GM13977 (cell line): ENCODE data around the gene UNC80.
"Not testable (repeated sequence)": the region's sequence is repeated elsewhere in the genome, so short reads cannot be mapped to it uniquely, and the experiment has no call there.

Source experiments
- DNase-seq: peaks from one replicate; pipeline ENCODE4 v3.0.0; 2012; ENCODE audit warnings: low spot score
- in situ Hi-C: fragments of 300-500 bp; cut with MboI; formaldehyde crosslinking; loops from one replicate; pipeline ENCODE4 v1.12.0; 2022; ENCODE audit warnings: low sequenced_read_pairs, low pct_unique_long_range_greater_than_20kb, mixed read lengths, inconsistent platforms; ENCODE audit not compliant: unreplicated experiment
- TF ChIP-seq, protein P1 (sequence below): IDR thresholded peaks from 2 replicates; pipeline ENCODE4 v1.5.1; 2012; ENCODE audit warnings: mild to moderate bottlenecking, control low read depth; ENCODE audit not compliant: insufficient read depth; ENCODE audit errors: extremely low read depth, missing control alignments

Gene UNC80

DNA sequence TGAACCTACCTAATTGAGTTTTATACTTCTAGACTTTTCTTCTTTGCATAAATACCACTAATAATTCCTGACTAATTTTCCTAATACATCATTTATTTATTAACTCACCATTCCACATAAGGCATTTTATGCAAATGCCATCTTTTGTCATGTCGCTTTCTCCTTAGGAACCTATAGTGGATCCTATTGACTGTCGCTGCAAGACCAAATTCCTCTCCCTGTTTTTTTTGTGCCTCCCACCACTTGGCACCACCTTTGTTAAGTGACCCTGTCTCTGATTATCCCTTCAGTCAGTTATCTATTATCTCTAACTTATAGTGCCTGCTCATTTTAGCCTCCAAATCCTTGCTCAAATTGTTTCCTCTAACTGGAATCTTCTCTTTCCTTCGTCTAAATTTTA is 19.5 kb downstream of the UNC80 start:
- in situ Hi-C loops = no loop called here
- TF ChIP-seq, protein P1, sequence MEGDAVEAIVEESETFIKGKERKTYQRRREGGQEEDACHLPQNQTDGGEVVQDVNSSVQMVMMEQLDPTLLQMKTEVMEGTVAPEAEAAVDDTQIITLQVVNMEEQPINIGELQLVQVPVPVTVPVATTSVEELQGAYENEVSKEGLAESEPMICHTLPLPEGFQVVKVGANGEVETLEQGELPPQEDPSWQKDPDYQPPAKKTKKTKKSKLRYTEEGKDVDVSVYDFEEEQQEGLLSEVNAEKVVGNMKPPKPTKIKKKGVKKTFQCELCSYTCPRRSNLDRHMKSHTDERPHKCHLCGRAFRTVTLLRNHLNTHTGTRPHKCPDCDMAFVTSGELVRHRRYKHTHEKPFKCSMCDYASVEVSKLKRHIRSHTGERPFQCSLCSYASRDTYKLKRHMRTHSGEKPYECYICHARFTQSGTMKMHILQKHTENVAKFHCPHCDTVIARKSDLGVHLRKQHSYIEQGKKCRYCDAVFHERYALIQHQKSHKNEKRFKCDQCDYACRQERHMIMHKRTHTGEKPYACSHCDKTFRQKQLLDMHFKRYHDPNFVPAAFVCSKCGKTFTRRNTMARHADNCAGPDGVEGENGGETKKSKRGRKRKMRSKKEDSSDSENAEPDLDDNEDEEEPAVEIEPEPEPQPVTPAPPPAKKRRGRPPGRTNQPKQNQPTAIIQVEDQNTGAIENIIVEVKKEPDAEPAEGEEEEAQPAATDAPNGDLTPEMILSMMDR = no peak
- no peak for DNase-seq

DNA sequence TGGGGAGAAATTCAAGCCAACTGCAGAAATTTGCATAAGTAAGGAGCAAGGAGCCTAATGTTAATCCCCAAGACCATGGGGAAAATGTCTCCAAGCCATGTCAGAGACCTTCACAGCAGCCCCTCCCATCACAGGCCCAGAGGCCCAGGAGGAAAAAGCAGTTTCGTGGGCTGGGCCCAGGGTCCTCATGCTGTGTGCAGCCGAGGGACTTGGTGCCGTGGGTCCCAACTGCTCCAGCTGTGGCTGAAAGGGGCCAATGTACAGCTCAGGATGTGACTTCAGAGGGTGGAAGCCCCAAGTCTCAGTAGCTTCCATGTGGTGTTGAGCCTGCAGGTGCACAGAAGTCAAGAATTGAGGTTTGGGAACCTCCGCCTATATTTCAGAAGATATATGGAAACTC is 23.8 kb downstream of the UNC80 start:
- DNase-seq, in situ Hi-C loops: not testable (repeated sequence)

DNA sequence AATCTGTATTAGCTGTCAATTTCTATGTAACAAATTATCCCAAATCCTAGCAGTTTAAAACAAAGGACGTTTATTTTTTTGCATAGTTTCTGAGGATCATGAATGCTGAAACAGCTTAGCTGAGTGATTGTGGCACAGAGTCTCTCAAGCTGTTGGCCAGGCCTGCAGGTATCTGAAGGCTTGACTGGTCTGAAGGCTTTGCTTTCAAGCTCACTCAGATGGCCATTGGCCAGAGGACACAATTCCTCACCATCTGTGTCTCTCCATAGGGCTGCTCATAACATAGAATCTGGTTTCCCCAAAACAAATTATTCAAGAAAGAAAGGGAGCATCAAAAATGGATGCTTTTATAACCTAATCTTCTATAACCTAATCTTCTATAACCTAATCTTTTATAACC is 33.7 kb downstream of the UNC80 start:
- DNase-seq = no peak
- in situ Hi-C loops = no loop called here
- TF ChIP-seq, protein P1 = no peak

DNA sequence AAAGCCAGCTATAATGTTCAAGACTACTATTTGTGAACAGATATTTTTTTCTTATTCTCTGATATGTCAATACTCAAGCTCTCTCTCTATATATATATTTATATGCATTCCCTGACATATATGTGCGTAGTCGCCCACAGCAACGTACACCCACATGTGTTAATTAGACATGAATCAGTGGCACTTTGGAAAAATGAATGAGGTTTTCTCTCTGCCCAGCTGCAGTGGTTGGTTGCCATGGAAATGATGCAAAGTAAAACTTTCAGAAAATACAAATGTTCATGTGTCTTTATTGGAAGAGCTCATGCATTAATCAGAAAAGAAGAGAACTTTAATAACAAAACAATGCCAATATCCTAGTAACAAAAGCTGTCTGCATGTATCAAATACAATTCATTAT is 34.7 kb downstream of the UNC80 start:
- DNase-seq = no peak
- in situ Hi-C loops = no loop called here
- TF ChIP-seq, protein P1 = no peak

DNA sequence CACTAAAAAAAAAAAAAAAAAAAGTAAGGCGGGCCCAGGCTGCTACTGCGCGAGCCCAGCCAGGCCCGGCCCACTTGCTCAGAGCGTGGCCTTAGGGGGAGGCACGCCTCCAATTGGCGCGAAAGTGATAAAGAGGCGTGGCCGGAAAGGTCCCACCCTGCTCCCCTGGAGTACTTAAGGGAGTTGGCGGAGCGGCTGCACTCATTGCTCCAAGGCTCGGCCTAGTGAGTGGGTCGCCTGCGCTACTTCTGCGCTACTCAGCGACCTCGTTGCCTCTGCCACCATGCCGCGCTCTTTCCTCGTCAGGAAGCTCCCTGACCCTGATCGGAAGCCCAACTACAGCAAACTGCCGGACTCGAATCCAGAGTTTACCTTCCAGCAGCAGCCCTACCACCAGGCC is 36.9 kb downstream of the UNC80 start:
- DNase-seq = peak; percentile 23
- in situ Hi-C loops = no loop called here
- TF ChIP-seq, protein P1 = no peak

DNA sequence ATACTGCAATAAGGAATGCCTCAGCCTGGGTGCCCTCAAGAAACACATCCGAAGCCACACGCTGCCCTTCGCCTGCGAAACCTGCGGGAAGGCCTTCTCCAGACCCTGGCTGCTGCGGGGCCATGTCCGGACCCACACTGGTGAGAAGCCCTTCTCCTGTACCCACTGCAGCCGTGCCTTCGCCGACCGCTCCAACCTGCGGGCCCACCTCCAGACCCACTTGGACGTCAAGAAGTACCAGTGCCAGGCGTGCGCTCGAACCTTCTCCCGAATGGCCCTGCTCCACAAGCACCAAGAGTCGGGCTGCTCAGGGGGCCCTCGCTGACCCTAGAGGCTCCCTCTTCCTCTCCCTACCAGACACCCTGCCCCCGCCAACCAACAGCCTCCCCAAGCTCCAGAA is 37.6 kb downstream of the UNC80 start:
- TF ChIP-seq, protein P1 = no peak
- in situ Hi-C loops = no loop called here
- DNase-seq = no peak

DNA sequence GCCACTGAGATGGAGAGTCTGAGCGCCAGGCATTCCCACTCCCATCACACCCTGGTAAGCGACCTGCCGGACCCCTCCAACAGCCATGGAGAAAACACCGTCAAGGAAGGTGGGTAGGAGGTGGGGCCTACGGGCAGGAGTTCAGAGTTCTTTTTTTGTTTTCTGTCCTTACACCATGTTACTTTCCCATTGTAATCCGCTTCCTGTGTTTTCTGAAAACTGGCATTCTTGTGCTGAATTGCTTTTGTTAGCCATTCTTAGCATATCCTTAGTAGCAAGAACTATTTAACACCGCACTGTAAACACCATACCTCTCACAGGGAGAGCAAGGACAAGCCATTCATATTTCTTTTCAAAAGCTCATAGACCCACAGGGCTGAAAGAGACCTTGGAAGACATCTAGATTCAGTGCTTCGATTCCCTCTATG is 46.2 kb downstream of the UNC80 start:
- no peak for DNase-seq
- in situ Hi-C loops = no loop called here
- TF ChIP-seq, protein P1 = no peak

DNA sequence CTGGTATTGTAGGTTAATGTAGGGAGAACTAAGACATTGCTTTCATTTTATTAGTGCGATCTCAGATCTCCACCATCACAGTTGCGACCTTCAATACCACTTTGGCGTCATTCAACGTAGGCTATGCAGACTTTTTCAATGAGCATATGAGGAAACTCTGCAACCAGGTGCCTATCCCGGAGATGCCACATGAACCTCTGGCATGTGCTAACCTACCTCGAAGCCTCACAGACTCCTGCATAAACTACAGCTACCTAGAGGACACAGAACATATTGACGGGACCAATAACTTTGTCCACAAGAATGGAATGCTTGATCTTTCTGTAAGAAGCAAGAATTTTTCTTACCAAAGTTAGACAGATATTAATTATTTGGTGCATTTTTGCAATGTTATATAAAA is 47.3 kb downstream of the UNC80 start:
- no peak for DNase-seq
- in situ Hi-C loops = no loop called here
- TF ChIP-seq, protein P1 = no peak
